OCI-M1 (cell line): Measurements from ENCODE around the gene KHK.

Experiments used
- DNase-seq: peaks from one replicate; lab custom pipeline; 2025; lab: John Stamatoyannopoulos, UW

Gene KHK

GRCh38 chr2:27081984-27082772 is 4.4 kb upstream of the KHK start:
- DNase-seq = no peak

- no peak for DNase-seq
Measured at GRCh38 chr2:27082773-27083409, 3.7 kb upstream of the KHK start.

GRCh38 chr2:27083410-27084296 is 2.9 kb upstream of the KHK start:
- no peak for DNase-seq

GRCh38 chr2:27084297-27085061 is 2.1 kb upstream of the KHK start:
- DNase-seq = no peak

- no peak for DNase-seq
Measured at GRCh38 chr2:27085062-27085672, 1.4 kb upstream of the KHK start.

DNA sequence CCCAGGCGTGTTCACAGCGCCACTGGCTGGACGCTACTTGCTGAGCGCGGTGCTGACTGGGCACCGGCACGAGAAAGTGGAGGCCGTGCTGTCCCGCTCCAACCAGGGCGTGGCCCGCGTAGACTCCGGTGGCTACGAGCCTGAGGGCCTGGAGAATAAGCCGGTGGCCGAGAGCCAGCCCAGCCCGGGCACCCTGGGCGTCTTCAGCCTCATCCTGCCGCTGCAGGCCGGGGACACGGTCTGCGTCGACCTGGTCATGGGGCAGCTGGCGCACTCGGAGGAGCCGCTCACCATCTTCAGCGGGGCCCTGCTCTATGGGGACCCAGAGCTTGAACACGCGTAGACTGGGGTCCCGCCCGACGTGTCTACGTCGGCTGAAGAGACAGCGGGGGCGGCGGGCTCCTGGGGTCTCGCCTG is 891 bp upstream of the KHK start:
- DNase-seq = peak; percentile 85

DNA sequence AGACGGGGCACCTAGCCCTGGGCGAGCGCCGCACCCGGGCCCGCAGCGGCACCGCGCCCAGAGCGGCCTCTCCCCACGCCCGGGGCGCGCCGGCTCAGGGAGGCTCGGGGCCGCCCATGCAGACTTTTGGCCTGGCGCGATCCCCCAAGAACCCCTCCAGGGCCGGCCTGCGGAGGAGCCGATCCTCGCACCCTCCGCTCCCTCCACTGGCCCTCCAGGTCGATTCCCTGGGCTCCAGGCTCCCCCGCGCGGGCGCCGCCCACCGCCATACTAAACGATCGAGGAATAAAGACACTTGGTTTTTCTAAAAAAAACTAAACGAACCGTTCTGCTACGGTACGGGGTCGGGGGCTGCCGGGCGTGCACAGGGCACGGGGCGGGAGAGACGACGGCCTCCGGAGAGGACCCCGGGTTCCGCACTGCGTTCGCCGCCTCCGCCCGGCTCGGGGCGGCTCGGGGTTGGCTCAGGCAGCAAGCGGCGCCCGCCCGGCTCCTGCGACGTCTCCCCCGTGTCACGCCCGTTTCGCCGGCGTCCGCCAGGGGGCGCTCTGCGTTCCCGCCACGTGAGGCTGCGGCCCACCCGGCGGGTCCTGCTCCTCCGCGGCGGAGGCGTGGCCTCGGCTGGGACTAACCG is 365 bp upstream of the KHK start:
- DNase-seq = peak; percentile 97

DNA sequence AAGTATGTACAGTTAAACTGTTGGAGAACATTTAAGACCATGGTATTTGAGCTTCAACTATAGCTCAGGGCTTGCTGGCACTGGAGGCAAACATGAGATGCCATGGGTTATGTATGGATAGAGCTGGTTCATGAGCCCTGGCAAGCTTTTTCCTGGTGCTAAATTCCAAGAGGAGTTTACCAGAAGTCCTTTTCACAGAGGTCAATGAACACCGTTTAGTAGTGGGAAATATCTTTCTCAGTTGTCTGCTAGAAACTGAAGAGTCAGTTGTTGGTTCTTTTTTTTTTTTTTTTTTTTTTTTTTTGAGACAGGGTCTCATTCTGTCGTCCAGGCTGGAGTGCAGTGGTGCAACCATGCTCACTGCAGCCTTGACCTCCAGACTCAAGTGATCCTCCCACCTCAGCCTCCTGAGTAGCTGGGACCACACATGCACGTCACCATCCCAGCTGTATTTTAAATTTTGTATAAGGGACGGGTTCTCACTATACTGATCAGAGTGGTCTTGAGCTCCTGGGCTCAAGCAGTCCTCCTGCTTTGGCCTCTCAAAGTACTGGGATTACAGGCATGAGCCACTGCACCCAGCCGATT is 1.3 kb downstream of the KHK start:
- DNase-seq = no peak

DNA sequence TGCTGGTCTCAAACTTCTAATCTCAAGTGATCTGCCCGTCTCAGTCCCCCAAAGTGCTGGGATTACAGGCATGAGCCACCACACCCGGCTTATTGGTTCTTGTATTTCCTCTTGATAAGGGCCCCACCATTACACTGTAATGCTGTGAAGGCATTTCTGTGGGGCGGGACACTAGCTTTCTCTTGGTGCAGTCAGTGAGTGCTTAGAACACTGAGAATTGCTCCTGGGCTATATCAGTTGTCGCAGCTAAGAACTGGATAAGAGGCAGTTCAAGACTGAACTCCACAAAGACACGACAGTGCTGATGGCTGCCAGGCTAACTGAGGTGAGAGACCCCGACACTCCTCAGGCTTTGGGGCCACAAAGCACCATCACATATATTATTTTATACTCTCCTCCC is 2.1 kb downstream of the KHK start:
- DNase-seq = peak; percentile 31

DNA sequence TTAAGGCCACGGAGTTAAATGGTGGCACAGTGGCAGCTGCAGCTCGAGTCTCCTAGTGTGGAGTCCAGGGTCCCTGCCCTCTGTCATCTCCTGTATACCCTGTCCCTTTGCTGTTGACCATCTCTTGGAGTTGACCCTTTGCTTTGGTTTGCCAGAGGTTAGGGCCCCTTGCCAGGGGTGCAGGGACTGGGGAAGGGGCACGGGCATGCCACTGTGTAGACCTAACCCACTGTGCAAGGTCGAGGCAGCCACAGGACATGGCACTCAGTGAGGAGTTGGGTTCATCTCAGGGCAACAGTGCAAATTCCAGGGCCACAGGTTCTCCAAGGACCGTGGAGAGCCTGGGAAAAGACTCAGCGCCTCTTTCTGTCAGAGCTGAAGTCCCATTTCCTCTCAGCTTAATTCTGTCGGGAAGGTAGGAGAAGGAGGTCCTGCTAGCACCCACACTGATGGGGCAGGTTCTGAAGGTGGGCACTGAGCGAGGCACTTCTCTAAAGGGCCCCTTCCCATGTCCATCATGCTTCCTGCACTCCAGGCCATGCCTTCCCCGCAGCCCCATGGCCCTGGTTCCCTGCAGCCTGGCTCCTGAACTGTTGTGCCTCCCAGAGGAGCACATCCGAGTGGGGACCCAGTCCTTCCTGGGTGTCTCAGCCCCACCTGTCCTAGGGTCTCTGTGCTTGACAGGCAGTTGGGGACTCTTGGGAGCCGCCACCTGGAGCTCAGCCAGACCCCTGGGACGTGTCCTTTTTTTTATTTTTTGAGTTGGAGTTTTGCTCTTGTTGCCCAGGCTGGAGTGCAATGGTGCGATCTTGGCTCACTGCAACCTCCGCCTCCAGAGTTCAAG is 2.8 kb downstream of the KHK start:
- DNase-seq = no peak

DNA sequence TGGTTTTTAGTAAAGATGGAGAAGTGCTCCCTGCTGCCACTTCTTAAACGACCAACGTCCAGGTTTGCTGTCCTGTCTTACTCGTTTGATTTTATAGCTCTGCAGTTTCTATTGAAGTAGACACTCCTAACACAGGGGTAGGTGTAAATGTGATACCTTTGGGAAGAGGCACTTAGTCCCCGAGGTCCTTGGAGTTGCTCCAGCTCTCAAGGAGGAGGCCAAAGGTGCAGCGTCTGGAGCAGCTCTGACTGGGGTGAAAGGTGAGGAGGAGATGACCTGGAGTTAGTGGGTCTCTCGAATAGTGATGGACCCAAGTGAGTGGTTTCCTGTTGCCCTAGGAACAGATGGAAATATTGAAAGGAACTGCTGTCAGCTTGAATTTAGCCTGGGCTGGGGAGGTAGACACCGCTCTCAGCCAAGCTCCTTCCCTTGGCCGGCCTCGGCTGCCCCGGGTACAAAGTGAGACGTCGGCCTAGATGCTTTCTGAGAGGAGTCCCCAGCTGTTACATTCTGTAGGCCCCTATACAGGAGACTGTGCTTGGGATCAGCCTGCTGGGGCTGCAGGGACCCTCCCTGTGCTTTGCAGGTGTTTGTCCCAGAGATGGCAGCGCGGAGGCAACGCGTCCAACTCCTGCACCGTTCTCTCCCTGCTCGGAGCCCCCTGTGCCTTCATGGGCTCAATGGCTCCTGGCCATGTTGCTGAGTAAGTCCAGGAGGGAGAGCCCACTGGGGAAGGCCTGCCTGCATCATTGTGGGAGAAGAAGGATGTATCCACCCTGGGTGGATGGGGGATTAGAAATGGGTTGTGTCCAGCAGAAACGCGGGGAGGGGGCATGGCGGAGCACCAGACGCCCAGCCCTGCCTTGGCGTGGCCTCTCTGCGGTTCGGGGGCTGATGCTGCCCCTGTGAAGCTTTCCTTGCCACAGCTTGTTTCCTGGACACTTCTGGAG is 5.4 kb downstream of the KHK start:
- no peak for DNase-seq

DNA sequence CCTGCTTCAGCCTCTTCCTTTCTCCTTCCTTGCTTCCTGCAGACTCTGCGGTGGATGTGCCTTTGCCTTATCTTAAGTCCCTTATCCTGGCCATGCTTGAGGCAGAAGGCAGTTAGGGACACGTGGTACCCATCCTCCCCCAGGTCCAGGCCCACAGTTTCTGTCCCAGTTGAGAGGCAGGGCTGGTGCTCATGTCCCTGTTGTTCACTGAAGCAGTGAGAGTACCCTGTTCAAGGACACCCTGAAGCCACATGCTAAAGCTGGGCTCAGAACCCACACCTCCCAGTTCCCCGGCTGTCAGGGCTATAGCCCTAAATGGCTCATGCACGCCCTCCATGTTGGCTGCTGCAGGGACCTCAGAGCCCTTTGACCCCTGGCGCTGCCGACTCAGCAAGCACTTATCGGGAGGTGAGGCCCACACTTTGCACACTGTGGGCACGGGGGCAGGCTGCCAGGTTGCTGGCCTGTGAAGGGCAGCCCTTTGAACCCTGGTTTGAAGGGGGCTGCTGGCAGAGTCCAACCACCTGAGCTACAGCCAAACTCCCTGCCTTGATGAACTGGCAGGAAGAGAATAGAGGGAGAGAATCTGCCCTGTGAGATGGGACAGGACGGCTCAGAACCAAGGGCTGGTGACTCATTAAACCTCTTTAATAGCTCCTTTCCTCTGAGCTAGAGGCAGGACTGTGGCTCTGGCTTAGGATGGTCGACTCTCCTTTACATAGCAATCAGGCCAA is 6.3 kb downstream of the KHK start:
- DNase-seq = peak; percentile 86

GRCh38 chr2:27093430-27094352 is 7.1 kb downstream of the KHK start:
- DNase-seq = no peak

GRCh38 chr2:27094353-27094984 is 7.9 kb downstream of the KHK start:
- DNase-seq = no peak

- no peak for DNase-seq
Measured at GRCh38 chr2:27095427-27095744, 8.8 kb downstream of the KHK start.
